GM12873 (cell line): ENCODE measurements around the gene HERC3.

ENCODE experiments used
- CTCF ChIP-seq: IDR thresholded peaks from 2 replicates; pipeline ENCODE4 v1.5.1; 2012; ENCODE audit warnings: low read depth, mild to moderate bottlenecking, moderate library complexity, low read length, control low read depth; ENCODE audit not compliant: insufficient read depth; ENCODE audit errors: missing control alignments

Gene HERC3

GRCh38 chr4:88756149-88756548 lies 163.9 kb downstream of the HERC3 start:
- TF ChIP-seq CTCF: no peak

- TF ChIP-seq CTCF: no peak
These were observed 164.8 kb downstream of the HERC3 start for GRCh38 chr4:88757067-88757466.

- TF ChIP-seq CTCF: no peak
These were observed 165.5 kb downstream of the HERC3 start for GRCh38 chr4:88757776-88758175.
